ENCODE data around the gene ENDOU. TPM values are rescaled to one million over a fixed set of nuclear protein-coding genes. Genes with fewer than 3 reads are reported as not detected.

ENDOU gene
- total RNA-seq, 1 experiment from 2014 or later = not detected

DNA sequence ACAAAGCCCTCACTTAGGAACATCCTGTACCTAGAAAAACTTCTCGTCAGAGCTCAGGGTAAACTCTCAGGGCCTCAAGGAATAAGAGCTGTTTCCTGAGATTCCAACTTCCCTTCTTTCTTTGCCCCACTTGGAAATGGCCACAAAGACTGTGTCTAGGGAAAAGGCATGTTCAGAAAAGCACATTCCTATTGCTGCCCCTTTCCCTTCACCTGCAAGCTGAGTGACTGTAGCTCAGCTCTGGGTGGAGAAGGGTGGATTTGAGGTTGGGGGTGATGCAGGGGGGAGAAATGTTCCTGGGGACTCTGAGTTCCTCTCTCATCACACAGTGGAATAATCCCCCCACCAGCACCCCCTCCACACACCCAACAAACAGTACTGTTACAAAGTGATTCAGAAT lies 6.8 kb downstream of the ENDOU start:
- no peak for DNase-seq (ENCODE audit: low spot score)

DNA sequence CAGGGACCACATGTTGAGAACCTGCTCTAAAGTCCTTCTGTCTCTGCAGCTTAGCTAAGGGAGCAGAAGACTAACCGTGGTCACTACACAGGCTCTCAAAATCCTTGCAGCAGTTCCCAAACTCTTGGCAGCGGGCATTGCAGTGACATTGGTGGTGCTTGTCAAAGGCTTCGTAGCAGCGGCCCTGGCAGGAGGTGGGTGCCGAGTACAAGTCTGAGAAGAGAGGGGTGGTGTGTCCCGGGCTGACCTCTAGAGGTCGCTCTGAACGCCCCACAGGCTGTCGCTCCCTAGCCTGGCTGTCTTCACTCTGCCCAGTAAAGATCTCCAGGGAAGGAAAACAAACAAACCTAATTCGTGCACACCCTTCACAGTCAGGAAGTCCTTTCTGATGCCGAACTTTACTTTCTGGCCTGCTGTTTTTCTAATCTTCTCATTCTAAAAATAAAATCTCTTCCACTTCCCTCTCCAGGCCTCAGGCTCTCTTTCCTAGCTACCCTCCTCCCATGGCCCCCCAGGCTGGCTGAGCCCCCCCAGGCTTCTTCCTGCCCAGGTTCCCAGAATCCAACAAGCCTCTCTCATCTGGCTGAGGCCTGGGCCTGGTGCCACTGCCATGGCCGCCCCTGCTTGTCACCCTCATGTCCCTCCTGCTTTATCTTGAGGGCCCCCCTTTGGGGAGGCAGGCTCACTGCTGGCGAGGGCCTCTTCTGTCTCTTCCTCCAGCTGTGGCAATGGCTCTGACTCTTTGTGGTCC lies 7.7 kb downstream of the ENDOU start:
- peak; percentile 83 for DNase-seq (ENCODE audit: low spot score)

DNA sequence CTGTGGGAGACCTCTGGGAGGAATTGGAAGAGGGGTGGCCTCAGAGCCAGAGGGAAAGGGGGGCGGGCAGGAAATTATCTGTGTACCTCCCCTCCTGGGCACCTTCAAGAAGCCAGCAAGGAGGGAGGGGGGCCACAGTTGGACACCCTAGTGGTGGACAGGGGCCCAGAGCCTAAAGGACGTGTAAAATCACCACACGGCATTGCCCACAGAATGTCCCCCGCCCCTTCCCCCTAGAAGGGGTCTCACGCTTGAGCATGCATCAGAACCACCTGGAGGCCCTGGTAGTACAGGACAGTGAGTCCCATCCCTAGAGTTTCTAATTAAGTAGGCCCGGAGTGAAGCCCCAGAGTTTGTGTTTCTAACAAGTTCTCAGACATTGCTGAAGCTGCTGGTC lies 8.2 kb downstream of the ENDOU start:
- DNase-seq (ENCODE audit: low spot score) = no peak

DNA sequence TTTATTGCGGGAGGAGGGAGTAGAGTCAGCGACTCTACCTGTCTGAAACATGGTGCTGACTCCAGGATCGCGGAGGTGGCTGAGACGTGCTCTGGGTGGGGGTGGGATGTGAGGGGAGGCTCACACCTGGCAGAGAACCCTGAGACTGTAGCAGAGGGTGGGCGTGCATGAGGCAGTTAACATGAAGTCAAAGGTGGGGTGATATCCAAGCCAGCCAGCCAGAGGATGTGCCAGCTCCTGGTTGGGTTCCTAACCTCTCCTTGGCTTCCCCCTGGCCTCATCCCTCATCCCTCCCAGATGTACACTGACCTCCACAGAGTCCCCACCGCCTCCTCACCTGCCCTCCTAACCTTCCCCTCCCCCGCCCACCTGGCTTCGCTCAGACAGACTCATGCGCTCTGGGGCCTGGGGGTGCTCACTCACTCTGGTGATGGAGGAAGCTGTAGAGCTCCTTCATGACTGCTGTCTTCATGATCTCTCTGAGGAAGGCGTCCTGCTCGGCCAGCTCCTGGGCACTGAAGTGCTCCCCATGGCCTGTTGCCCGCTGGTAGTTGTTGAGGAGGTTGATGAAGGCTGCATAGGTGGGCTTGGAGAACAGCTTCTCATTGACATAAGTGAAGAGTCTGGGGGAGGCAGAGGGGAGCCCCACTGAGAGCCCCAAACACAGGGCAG lies 9.3 kb downstream of the ENDOU start:
- no peak for DNase-seq (ENCODE audit: low spot score)

DNA sequence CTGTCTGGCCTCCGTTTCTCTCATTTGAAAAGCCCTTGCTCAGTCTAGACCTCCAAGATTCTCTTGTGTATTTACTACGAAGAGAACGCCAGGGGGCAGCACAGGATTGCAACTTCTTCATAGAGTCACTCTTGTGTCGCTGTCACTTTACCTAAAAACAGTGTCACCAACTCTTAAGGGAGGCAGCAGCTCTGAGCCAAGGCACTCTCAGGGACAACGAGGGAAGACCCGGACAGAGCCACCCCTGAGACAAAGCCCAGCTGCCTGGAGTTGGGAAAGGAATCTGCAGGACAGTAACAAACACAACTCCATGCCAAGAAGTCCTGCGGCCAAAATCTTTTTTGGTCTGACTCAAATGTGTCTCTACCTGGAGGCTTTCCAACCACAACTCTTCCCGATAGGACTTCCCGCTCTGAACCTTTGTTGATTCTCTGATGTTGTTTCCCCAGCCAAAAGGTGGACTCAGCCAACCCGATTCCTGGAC lies 9.9 kb downstream of the ENDOU start:
- DNase-seq (ENCODE audit: low spot score) = peak; percentile 65

DNA sequence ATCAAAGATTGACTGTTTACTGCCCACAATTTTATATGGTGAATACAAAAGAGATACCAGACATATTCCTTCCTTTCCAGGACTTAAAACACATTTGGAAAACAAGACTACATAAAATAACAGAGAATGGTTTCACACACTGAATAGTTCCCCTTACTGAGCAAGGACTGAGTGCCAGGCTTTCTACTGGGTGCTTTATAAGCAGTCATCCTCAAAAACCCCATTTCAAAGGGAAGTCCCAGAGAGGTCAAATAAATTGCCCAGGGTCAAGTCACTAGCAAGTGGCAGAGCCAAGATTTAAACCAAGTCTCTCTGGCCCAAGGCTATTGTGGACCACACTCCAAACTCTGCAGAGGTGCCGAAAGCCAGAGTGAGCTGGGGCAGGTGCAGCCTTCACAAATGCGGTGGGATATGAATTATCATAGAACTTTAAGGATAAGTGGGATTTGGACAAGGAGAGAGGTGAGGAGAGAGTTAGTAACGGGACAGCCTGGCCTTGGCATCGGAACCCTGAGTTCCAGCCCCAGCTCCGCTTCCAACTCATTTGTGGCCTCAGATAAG lies 10.4 kb downstream of the ENDOU start:
- no peak for DNase-seq (ENCODE audit: low spot score)

DNA sequence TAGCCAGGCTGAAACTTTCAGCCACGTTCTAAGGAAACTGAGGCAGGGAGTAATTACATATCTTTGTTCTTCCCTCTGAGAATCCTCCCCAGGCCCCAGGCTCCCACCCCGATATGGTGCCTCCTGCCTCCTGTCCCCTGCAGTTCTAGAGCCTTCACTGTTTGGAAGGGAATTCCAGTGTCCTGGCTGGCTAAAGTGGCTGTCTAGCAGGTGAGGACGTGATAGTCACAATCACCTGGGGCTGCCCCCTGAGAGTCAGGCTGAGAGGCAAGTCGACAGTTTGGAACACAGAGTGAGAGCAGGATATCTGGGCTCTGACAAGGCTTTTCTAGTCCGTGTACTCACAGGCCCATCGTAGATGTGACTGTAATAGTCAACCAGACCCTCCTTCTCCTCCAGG lies 13.1 kb downstream of the ENDOU start:
- no peak for DNase-seq (ENCODE audit: low spot score)

DNA sequence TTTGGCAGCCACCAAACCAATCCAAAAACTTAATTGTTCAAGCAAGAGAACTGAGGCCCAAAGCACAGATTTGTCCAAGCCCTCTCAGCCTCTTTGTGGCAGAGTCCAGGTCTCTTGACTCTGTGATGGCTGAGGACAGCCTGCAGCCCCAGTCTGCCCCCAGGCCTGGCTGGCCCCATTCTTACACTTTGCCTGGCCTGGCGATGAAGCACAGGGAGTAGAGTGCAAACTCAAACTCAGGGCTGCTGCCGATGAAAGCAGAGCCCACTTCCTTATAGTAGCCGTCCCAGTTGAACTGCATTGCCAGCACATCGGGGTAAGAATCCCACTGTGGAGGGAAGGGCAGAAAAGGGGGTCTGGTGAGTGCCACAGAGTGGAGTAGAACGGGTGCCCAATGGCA lies 13.8 kb downstream of the ENDOU start:
- no peak for DNase-seq (ENCODE audit: low spot score)

DNA sequence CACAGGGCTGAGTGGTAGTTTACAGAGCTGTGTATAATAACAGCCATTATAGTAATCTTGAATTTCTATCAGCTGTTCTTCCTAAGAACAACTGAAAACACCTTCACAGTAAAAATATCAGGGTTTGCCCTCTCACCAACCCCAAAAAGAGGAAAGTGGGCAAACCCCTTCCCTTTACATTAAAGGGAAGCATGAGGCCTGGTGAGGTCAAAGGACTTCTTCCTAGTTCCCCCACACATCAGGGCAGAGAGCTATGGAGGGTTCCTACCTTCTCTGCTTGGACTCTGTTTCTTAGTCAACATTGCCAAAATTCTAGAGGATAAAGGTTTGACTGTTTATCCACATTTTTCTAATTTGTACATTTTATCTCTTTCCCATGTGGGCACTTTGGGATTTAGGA lies 15.0 kb downstream of the ENDOU start:
- DNase-seq (ENCODE audit: low spot score) = no peak

DNA sequence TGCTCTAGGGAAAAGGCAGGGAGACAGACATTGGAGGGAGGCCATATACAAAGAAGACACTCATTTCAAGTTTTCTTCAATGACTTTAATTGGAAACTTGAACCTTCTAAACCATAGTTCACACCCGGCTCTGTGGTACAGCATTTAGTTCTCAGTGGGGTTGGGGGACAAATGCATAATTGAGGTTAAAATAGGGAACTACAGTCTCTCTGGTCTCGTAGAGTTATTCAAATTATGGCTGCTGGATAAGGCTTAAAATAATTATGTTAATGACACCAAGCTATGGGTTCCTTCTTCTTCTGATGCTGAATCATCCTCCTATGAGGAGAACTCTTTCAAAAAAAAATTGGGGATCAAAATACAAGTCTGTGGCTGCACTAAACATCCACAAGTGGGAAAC lies 15.6 kb downstream of the ENDOU start:
- DNase-seq (ENCODE audit: low spot score) = no peak

DNA sequence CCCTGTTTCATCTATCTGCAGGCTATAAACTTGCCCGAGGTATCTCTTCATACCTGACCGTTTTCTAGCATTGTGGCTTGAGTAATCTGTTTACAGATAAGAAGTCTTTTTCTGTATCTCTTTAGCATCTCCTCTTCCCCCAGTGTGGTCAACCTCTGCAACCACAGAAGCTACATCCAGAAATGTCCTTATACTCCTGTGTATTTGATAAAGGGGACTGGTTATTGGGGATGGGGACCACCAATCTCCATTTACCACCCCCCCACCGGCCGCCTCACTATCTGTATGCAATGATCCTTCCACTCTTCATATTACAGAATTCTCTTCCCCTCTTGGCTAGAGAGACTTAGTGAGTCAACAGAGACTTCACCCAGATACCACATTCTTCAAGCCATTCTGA lies 16.1 kb downstream of the ENDOU start:
- DNase-seq (ENCODE audit: low spot score) = no peak

DNA sequence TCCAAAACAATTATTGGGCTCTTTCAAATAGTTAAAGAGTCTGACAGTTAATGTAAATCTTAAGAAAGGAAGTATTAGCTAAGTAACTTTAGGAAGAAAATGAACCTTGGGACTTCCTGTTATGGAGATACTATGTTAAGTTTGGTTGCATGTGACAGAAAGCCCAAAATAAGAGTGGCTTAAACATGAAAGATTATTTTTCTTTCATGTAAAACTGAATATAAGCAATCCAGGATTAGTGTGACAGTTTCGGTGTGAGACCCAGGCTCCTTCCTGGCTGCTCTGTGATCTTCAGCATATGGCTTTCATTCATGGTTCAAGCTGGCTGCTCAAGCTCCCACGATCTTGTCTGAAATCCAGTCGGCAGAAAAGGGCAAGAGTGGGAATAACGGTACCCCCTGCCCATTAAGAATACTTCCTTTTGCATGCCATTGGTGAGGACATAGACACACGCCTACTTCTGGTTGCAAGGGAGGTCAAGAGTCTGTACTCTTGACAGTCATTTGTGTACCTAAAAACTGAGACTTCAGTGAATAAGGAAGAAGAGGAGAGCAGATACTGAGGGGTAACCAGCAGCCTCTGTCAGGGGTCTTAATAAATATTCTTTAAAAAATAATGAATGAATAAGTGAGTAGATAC lies 17.3 kb downstream of the ENDOU start:
- DNase-seq (ENCODE audit: low spot score) = no peak

DNA sequence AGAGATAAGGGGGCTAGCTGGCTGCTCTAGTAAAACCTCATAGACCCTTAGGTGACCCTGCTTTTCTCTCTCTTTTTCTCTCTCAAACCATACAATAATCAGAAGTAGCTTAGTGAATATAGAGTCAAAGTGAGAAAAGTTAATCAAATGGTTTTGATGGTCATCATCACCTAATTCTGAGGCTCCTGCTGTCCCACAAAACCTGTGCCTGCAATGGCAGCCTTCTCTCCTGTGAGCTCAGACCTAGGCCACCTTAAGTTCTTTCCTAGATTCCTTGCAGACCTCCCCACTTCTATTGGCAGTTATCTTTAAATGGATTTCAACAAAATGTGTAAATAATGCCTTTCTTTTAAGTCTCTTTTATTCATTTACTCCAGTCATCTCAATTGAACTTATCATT lies 17.9 kb downstream of the ENDOU start:
- DNase-seq (ENCODE audit: low spot score) = no peak

DNA sequence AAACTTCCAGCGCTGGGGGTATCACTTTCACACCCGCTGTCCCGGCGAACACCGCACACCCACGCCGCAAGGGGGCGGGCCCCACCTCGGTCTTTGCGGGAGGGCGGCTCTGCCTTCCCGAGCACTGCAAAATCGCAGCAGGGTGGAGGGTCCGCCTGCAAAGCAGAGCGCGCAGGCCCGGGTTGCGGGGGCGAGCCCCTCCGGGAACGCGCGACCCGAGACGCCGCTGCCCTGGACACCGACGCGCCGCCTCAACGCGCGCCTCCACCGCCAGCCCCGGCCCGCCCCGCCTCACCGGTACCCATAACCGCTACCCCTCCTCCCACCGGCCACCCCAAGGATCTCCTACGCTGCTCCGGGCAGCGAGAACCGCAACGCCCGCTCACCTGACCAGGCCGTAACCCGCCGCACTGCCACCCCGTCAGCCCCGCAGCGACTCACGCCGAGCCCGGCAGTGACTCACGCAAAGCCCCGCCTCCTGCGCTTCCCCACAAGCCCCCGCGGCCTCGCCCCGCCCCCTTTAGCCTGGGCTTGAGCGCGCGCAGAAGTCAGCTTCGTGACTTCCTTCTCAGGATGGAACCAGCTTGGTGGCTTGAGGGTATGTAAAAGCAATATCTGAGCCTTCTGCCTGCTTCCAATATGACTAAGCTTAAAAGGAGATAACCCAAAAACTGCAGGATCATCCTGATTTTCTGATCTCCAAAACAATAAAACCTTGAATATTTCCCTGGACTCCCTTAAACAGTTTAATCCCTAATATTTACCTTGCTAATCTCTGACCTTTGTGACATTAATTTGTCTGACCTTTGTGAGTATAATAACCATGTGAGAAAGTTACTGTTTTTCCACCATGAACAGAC lies 19.5 kb downstream of the ENDOU start, which contains the start of gene RPAP3:
Gene RPAP3 (minus strand): TSS at position 465 of the 860 bp plus-strand sequence. CDS start 3,190 bp downstream, outside the sequence.
- peak; percentile 92 for DNase-seq (ENCODE audit: low spot score)

DNA sequence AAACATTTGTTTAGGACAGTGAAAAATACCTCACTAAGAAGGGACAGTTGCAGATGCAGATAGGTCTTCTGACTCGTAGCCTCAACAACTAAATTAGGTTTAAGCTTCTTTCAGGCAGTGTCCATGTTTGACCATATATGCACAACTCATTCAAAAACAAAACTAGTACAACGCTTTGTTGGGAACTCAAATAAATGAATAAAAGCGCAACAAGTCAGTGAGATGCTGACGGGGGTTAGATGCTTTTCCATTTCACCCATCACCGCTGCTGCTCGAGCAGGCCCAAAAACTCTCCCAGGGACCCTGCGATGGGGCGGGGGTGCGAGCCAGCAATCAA lies 20.1 kb downstream of the ENDOU start:
- no peak for DNase-seq (ENCODE audit: low spot score)

DNA sequence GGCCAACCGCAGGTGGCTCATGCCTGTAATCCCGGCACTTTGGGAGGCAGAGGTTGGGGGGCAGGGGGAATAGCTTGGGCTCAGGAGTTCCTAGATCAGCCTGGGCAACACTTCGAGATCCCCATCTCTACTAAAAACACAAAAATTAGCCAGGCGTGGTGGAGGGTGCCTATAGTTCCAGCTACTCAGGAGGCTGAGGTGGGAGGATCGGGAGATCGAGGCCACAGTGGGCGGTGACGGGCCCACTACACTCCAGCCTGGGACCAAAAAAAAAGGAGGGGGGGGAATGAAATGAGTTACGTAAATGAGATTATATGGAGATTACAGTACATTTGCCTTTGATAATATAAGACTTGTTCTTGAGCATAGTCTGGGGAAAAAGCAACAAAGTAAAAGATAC lies 20.6 kb downstream of the ENDOU start:
- no peak for DNase-seq (ENCODE audit: low spot score)

DNA sequence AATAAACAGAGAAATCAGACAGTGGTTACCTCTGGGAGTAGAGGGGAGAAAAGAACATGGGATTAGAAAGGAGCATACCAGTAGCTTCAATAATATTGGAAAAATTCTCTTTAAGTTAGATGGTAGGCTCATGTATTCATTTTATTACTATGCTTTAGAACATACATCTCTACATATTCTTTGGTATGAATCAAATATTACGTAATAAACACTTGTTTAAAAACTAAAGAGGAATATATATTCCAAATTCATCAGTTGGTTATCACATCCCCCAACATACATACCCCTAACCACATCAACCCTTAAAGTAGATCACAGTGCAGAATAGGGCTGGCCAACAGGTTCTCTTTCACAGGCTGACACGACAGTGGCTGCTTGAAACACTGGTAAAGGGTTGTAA lies 25.0 kb downstream of the ENDOU start:
- DNase-seq (ENCODE audit: low spot score) = no peak

DNA sequence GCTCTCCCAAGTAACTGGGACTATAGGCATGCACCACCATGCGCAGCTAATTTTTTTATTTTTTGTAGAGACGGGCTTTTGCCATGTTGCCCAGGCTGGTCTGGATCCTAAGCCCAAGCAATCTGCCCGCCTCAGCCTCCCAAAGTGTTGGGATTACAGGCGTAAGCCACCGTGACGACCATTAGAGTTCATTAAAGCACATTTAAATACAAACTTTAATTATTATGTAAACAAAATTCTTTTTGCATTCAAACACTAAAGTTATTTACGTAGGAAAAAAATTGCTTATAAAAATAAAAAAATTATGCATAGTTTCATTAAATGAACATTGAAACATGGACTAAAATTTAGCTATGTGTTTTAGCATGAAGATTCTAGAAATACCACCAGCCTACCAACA lies 26.7 kb downstream of the ENDOU start:
- DNase-seq (ENCODE audit: low spot score) = no peak

DNA sequence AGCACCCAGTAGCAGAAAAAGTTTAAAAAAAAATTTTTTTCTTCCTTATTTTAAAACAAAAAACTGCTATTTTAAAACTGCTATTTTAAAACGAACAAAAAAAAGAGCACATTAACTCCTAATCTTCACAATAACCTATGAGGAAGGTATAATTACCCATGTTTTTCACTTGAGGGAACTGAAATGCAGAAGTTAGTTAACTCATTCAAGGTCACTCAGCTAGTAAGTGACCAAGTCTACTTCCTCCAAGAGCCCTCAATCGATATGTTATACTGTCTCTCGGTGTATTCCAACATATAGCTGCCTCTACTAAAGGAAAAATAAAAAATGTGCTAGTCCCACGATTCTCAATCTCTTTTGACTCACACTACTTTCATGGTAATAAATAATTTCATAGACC lies 27.2 kb downstream of the ENDOU start:
- DNase-seq (ENCODE audit: low spot score) = no peak

DNA sequence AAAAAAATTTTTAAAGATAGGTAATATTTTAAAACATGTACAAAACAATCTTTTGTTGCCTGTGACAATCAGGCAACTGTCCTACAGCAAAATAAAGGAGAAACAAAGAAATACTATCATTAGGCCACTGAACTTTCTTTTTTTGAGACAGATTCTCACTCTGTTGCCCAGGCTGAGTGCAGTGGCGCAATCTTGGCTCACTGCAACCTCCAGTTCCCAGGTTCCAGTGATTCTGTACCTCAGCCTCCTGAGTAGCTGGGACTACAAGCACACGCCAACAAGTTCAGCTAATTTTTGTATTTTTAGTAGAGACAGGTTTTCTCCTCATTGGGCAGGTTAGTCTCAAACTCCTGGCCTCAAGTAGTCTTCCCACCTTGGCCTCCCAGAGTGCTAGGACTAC lies 36.1 kb downstream of the ENDOU start:
- DNase-seq (ENCODE audit: low spot score) = no peak

DNA sequence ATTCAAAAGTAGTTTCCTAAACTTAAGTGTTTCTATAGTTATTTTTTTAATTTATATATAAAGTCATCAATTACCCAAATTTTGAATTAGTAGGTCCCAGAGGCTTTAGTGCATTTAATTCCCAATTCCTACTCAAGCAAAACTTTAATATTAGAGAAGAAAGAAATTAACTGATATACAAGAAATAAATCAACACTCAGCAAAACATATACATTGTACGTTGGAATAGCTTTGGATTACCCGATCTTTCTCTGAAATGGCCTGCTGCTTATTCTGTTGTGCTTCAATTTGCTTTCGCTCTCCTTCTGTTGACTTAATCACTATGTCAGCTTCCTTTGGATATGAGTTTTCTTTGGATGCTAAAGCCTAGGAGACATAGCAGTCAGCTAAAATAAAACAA lies 37.7 kb downstream of the ENDOU start:
- DNase-seq (ENCODE audit: low spot score) = no peak

Data from H4 (cell line).